HEK293T (cell line): ENCODE results near the gene PACS2.

Source experiments
- ARNT ChIP-seq: fragments of 450-650 bp; IDR thresholded peaks from 2 replicates; pipeline ENCODE4 v1.6.1; 2017; ENCODE audit warnings: mild to moderate bottlenecking
- BHLHE40 ChIP-seq: fragments of 450-650 bp; IDR thresholded peaks from 2 replicates; pipeline ENCODE4 v1.6.1; 2016; ENCODE audit warnings: mild to moderate bottlenecking, moderate library complexity, borderline replicate concordance
- ELF4 ChIP-seq: fragments of 450-650 bp; IDR thresholded peaks from 2 replicates; pipeline ENCODE4 v1.6.1; 2017; ENCODE audit warnings: antibody characterized with exemption
- FOXK2 ChIP-seq: fragments of 450-650 bp; IDR thresholded peaks from 2 replicates; pipeline ENCODE4 v1.6.1; 2016; ENCODE audit warnings: mild to moderate bottlenecking
- FOXM1 ChIP-seq: fragments of 450-650 bp; IDR thresholded peaks from 2 replicates; pipeline ENCODE4 v1.6.1; 2017; ENCODE audit warnings: mild to moderate bottlenecking, borderline replicate concordance
- SP1 ChIP-seq: fragments of 450-650 bp; IDR thresholded peaks from 2 replicates; pipeline ENCODE4 v1.6.1; 2017
- SUZ12 ChIP-seq: fragments of 450-650 bp; IDR thresholded peaks from 2 replicates; pipeline ENCODE4 v1.6.1; 2016; ENCODE audit warnings: mild to moderate bottlenecking

GRCh38 chr14:105398726-105399465 is 84.3 kb downstream of the PACS2 start:
- TF ChIP-seq FOXK2 (no peak), SUZ12 (no peak), SP1 (no peak), BHLHE40 (no peak), FOXM1 (no peak), ARNT (no peak), ELF4 (no peak)
